ENCODE measurements around the gene NDUFB10.
A peak's percentile ranks its signal among the peaks of the same experiment; 100 is the strongest.

NDUFB10 gene

DNA sequence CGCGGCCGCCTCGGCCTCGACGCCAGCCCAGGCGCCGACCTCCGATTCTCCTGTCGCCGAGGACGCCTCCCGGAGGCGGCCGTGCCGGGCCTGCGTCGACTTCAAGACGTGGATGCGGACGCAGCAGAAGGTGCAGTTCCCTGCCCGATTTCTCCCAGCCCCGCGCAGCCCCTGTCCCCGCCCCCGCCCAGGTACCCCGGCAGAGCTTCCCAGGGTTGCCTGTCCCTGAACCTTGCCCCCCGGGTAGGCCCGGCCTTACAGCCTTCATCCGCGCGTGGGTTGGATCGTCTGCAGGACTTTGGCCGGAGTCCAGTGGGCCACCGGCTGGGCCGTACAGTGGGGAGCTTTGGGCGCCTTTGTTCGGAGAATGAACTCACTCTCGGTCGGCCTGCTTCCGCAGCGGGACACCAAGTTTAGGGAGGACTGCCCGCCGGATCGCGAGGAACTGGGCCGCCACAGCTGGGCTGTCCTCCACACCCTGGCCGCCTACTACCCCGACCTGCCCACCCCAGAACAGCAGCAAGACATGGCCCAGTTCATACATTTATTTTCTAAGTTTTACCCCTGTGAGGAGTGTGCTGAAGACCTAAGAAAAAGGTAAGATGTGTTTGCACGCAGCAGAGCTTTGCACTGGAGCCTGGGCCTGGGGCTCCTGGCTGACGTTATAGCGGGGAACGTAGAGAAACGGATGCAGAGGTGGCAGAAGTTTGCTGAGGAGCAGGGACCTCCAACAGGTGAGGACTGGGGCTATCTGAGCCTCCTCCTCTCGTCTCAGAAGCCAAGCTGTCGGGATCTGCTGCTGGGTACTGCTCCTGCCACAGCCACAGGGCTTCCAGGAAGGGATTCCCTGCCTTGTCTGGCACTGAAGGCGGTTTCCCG is 25.2 kb downstream of the NDUFB10 start:
- Histone ChIP-seq H3K27ac (peak overlapping the region in 1 of 2 donors; percentile 88), H3K4me3 (peak overlapping the region; percentile 97)
- no peak for DNase-seq (ENCODE audit: low spot score)
- TF ChIP-seq, protein P1, sequence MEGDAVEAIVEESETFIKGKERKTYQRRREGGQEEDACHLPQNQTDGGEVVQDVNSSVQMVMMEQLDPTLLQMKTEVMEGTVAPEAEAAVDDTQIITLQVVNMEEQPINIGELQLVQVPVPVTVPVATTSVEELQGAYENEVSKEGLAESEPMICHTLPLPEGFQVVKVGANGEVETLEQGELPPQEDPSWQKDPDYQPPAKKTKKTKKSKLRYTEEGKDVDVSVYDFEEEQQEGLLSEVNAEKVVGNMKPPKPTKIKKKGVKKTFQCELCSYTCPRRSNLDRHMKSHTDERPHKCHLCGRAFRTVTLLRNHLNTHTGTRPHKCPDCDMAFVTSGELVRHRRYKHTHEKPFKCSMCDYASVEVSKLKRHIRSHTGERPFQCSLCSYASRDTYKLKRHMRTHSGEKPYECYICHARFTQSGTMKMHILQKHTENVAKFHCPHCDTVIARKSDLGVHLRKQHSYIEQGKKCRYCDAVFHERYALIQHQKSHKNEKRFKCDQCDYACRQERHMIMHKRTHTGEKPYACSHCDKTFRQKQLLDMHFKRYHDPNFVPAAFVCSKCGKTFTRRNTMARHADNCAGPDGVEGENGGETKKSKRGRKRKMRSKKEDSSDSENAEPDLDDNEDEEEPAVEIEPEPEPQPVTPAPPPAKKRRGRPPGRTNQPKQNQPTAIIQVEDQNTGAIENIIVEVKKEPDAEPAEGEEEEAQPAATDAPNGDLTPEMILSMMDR (IDR thresholded peaks at IDR 0.05): no peak

DNA sequence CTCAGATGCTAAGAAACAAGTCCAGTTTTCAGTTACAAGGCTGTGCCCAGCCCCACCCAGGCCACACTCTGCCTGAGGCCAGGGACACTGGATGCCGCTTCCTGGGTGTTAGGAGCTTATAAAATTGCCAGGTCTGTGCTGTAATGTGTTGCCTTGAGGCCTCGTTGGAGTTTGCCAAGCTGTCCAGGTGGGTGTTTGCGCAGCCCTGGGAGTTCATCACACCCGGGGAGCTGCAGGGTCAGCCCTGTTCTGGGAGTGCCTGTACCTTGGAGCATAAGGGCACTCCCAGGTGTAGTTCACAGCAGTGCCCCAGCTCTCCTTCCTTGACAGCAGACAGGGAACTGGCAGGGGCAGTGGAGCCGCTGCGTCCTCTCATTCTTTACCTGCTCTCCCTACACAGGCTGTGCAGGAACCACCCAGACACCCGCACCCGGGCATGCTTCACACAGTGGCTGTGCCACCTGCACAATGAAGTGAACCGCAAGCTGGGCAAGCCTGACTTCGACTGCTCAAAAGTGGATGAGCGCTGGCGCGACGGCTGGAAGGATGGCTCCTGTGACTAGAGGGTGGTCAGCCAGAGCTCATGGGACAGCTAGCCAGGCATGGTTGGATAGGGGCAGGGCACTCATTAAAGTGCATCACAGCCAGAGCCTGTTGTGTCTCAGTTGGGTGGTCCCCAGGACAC is 26.3 kb downstream of the NDUFB10 start:
- DNase-seq (ENCODE audit: low spot score): no peak
- Histone ChIP-seq H3K27ac (no peak overlapping the region), H3K4me3 (no peak overlapping the region)
- TF ChIP-seq, protein P1 (IDR thresholded peaks at IDR 0.05): no peak

DNA sequence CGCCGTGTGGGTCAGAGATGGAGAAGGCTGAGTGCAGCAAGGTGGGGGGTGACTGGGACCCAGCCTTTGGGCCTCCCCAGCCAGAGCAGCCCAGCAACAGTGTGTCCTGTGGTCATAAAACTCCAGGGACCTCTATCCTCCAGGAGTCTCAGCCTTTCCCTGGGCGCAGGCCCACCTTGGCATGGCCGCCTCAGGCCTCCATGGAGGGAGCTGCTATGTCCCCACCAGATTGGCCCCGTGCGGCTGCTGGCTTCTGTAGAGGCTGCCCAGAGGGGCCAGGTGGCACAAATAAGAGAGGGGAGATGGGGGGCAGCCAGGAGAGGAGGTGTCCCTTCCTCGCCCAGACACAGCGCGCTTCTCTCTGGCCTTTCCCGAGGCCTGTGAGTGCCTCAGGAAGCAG is 27.9 kb downstream of the NDUFB10 start:
- Histone ChIP-seq H3K4me3 (no peak overlapping the region), H3K27ac (no peak overlapping the region)
- TF ChIP-seq, protein P1 (IDR thresholded peaks at IDR 0.05): no peak
- no peak for DNase-seq (ENCODE audit: low spot score)

DNA sequence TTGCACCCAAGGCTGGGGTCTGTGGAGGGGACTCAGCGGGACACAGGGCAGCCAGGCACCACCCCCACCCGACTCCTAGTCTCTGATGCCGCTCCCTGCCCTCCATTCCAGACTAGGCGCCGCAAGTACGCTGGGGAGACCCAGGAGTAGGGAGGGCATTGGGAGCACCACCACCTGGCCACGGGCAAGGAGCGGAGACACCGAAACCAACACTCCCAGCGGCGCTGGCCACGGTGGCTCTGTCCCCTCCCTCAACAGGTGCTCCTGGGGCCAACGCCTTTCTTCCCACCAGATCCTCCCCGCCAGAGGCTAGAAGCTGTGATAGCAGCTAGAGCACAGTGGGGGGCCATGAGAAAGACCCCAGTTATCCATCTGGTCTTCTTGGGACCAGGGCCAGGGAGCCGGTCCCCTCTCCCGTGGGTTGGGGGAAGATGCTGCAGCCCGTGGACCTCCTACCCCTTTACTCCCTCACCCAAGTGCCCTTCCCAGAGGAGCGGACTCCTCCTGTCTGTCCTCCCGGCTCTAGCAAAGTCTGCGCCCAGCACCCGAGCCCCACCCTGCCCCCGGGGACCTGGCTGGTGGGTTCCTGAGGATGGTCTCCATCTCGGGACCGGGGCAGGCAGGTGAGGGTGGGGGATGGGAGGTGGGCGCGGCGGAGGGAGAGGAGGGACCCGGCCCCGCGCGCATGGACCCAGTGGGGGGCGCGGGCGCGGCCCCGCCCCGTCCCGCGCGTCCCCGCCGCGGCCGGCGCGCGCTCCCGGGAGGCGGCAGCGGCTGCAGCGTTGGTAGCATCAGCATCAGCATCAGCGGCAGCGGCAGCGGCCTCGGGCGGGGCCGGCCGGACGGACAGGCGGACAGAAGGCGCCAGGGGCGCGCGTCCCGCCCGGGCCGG is 30.1 kb downstream of the NDUFB10 start, which contains the start of gene SYNGR3:
Gene SYNGR3, plus strand, starts transcription at position 762 of the 892 bp plus-strand sequence. CDS start 133 bp downstream, outside the sequence.
- H3K4me3 ChIP-seq: peak within 1 kb of the TSS; percentile 58
- no peak within 1 kb of the TSS for H3K27ac ChIP-seq
- DNase-seq (ENCODE audit: low spot score): no peak
- TF ChIP-seq, protein P1 (IDR thresholded peaks at IDR 0.05): no peak

DNA sequence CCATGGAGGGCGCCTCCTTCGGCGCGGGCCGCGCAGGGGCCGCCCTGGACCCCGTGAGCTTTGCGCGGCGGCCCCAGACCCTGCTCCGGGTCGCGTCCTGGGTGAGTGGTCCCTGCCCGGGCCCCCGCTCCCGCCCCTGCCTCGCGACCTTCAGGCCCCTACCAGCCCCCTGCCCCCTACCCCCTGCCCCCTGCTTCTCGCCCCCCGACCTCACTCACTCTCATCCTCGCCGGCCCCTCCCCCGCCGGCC is 30.7 kb downstream of the NDUFB10 start:
- Histone ChIP-seq H3K27ac (no peak overlapping the region), H3K4me3 (peak overlapping the region; percentile 58)
- TF ChIP-seq, protein P1 (IDR thresholded peaks at IDR 0.05): no peak
- DNase-seq (ENCODE audit: low spot score): no peak

DNA sequence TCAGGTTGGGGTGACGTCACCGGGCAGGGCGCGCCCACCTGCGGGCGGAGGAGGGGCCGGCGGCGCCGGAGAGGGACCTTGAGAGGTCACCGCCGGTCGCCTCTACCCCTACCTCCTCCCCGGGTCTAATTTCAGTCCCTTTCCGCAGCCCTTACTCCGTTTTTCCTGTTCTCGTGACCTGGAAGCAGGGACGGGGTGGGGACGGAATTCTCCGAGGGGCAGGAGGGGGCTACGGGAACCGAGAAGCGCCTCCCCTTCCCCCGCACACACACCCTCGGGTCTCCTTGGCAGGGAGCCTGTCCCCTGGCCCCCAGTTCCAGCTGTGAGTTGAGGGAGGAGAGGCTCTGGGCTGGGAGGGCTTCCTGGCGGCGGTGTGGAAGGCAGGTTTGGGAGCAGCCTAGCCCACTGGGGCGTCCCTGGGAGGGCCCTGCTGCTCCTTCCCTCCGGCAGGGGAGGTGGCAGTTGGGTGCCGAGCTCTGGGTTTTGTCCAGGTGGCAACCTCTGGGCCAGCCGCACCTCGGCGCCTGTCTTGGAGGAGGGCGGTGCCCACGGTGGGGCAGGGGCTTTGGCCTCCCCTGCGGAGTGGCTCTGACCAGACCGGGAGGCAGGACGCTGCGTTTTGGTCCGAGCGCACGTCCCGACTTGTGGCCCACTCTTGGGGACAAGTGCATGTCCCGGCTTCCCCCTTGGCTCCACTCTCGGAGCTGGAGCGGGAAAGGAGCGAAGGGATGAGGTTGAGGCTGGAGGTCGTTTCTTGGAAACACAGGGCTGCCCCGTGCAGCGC is 31.2 kb downstream of the NDUFB10 start:
- Histone ChIP-seq H3K4me3 (peak overlapping the region; percentile 58), H3K27ac (no peak overlapping the region)
- DNase-seq (ENCODE audit: low spot score): no peak
- TF ChIP-seq, protein P1 (IDR thresholded peaks at IDR 0.05): no peak

Data from coronary artery (tissue), 2 donors.